ENCODE data around the gene RAB34. TPM values are rescaled to one million over a fixed set of nuclear protein-coding genes. Genes with fewer than 3 reads are reported as not detected.

RAB34 gene
- total and polyA plus RNA-seq, 9 of the 15 experiments (the other 6 are each of a cell fraction or from before 2014, with no cell fraction given): 0.07 to 3.8 (median 0.46) TPM; not detected in 1

DNA sequence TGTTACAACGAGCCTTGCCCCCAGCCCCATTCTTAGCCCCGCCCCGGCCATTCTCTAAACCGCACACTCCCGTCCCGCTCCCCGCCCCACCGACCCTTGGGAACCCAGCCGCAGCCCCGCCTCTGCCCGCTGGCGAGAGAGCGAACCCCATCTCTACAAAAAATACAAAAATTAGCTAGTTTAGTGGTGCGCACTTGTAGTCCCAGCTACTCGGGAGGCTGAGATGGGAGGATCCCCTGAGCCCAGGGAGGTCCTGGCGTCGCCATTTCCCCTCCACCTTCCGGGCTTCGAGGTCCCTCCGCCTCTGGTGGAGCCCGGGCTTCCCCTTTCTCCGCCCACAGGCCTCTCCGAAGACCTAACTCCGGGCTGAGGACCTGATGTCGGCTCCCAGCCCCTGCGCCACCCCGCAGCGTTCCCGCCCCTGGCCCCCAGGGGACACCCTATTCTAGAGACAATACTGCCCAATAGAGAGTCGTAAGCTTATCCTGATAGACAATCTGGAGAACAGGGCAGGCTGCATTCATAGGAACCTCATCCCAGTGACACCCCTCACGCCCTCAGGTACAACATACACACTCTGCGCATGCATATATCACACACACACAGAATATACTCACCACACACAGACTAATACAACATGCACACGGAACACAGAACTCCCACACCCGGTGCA, 5.5 kb downstream of the RAB34 start:
- WGBS (ENCODE audit: insufficient coverage, low coverage, missing lambda C conversion rate): 4% methylated on average over 23 of the region's 34 CpGs
- in situ Hi-C loops (cut with MboI) (no loop called here), intact Hi-C loops (cut with micrococcal nuclease) (no loop called here)
- no peaks in the 10 kb centered on the region for H3K36me3 ChIP-seq (ENCODE audit: control insufficient read depth, insufficient read depth, low read length)
- no peaks in the 10 kb centered on the region for H4K20me1 ChIP-seq (replicated peaks; ENCODE audit: control insufficient read depth, insufficient read depth, low read length)
- ChIA-PET CTCF (ENCODE audit: low intra/inter-chr PET ratio) (no interaction called here), POLR2A (interaction anchor here (0.6 to 8.7 kb wide), 13 partner anchors 9 to 185 kb away, joined by 3 to 133 read pairs (median 5); partner anchors contain the start of genes RPL23A and TRAF4)
- H3K27me3 ChIP-seq (ENCODE audit: control insufficient read depth in 2 of 2, insufficient read depth in 2 of 2, low read length in 2 of 2): 0 out of 5 replicates have a peak, but pooled peaks cover 0 to 11% of the 10 kb centered on the region in 2 experiments
- H3K9me3 ChIP-seq (replicated peaks; ENCODE audit: control insufficient read depth, insufficient read depth, low read depth, low read length): 0 out of 2 replicates have a peak, but pooled peaks cover 2% of the 10 kb centered on the region
- peak overlapping the region; percentile 71 for H3K4me3 ChIP-seq
- peak overlapping the region; percentile 88 for H3K27ac ChIP-seq (ENCODE audit: extremely low read depth, low read depth, low read length)
- peaks cover 14 to 38% of the 10 kb centered on the region in 2 experiments for H3K4me1 ChIP-seq (replicated peaks in 1 of 2; ENCODE audit: control insufficient read depth in 2 of 2, insufficient read depth in 2 of 2, low read length in 2 of 2)
- peaks cover 13% of the 10 kb centered on the region for H3K79me2 ChIP-seq (ENCODE audit: control insufficient read depth, insufficient read depth, low read length)
- BruUV-seq (replicated peaks): no TSS peak
- peak; percentile 74 for ATAC-seq
- H3K4me2 ChIP-seq (ENCODE audit: insufficient read depth, low read length): peak overlapping the region; percentile 99
- FAIRE-seq: peak; percentile 70
- DNase-seq (ENCODE audit: extremely low read depth in 1 of 4, low spot score in 3 of 4): peak; percentile 77 to 90 (median 80)
- H3K9me1 ChIP-seq (ENCODE audit: control insufficient read depth, insufficient read depth, low read length): no peaks in the 10 kb centered on the region
- peak overlapping the region; percentile 85 for H2AFZ ChIP-seq (ENCODE audit: low read depth, low read length)
- H3K9ac ChIP-seq (ENCODE audit: insufficient read depth in 1 of 2, low read depth in 2 of 2, low read length in 2 of 2): peak overlapping the region; percentile 79 to 93
- TF ChIP-seq, protein P1, sequence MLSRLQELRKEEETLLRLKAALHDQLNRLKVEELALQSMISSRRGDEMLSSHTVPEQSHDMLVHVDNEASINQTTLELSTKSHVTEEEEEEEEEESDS (CRISPR knock-in tag; IDR thresholded peaks at IDR 0.05): no peak
- TF ChIP-seq MCM3 (IDR thresholded peaks at IDR 0.05) (no peak), SOX6 (IDR thresholded peaks at IDR 0.05) (no peak; the same call in 1 of the 2 replicates), ZNF324 (CRISPR knock-in tag; IDR thresholded peaks at IDR 0.05) (no peak), CREM (IDR thresholded peaks at IDR 0.05; ENCODE audit: low read depth) (peak; percentile 4; the same call in 1 of the 2 replicates), EP300 (IDR thresholded peaks at IDR 0.05; ENCODE audit: low read length) (no peak)
- TF ChIP-seq, protein P2, sequence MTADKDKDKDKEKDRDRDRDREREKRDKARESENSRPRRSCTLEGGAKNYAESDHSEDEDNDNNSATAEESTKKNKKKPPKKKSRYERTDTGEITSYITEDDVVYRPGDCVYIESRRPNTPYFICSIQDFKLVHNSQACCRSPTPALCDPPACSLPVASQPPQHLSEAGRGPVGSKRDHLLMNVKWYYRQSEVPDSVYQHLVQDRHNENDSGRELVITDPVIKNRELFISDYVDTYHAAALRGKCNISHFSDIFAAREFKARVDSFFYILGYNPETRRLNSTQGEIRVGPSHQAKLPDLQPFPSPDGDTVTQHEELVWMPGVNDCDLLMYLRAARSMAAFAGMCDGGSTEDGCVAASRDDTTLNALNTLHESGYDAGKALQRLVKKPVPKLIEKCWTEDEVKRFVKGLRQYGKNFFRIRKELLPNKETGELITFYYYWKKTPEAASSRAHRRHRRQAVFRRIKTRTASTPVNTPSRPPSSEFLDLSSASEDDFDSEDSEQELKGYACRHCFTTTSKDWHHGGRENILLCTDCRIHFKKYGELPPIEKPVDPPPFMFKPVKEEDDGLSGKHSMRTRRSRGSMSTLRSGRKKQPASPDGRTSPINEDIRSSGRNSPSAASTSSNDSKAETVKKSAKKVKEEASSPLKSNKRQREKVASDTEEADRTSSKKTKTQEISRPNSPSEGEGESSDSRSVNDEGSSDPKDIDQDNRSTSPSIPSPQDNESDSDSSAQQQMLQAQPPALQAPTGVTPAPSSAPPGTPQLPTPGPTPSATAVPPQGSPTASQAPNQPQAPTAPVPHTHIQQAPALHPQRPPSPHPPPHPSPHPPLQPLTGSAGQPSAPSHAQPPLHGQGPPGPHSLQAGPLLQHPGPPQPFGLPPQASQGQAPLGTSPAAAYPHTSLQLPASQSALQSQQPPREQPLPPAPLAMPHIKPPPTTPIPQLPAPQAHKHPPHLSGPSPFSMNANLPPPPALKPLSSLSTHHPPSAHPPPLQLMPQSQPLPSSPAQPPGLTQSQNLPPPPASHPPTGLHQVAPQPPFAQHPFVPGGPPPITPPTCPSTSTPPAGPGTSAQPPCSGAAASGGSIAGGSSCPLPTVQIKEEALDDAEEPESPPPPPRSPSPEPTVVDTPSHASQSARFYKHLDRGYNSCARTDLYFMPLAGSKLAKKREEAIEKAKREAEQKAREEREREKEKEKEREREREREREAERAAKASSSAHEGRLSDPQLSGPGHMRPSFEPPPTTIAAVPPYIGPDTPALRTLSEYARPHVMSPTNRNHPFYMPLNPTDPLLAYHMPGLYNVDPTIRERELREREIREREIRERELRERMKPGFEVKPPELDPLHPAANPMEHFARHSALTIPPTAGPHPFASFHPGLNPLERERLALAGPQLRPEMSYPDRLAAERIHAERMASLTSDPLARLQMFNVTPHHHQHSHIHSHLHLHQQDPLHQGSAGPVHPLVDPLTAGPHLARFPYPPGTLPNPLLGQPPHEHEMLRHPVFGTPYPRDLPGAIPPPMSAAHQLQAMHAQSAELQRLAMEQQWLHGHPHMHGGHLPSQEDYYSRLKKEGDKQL (CRISPR knock-in tag; IDR thresholded peaks at IDR 0.05; ENCODE audit: borderline replicate concordance): no peak
- TF ChIP-seq, protein P3, sequence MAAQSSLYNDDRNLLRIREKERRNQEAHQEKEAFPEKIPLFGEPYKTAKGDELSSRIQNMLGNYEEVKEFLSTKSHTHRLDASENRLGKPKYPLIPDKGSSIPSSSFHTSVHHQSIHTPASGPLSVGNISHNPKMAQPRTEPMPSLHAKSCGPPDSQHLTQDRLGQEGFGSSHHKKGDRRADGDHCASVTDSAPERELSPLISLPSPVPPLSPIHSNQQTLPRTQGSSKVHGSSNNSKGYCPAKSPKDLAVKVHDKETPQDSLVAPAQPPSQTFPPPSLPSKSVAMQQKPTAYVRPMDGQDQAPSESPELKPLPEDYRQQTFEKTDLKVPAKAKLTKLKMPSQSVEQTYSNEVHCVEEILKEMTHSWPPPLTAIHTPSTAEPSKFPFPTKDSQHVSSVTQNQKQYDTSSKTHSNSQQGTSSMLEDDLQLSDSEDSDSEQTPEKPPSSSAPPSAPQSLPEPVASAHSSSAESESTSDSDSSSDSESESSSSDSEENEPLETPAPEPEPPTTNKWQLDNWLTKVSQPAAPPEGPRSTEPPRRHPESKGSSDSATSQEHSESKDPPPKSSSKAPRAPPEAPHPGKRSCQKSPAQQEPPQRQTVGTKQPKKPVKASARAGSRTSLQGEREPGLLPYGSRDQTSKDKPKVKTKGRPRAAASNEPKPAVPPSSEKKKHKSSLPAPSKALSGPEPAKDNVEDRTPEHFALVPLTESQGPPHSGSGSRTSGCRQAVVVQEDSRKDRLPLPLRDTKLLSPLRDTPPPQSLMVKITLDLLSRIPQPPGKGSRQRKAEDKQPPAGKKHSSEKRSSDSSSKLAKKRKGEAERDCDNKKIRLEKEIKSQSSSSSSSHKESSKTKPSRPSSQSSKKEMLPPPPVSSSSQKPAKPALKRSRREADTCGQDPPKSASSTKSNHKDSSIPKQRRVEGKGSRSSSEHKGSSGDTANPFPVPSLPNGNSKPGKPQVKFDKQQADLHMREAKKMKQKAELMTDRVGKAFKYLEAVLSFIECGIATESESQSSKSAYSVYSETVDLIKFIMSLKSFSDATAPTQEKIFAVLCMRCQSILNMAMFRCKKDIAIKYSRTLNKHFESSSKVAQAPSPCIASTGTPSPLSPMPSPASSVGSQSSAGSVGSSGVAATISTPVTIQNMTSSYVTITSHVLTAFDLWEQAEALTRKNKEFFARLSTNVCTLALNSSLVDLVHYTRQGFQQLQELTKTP (IDR thresholded peaks at IDR 0.05; ENCODE audit: low read depth in 1 of 2, partially characterized antibody in 2 of 2): peak in 1 of 2 experiments; percentile 14
- TF ChIP-seq, protein P4, sequence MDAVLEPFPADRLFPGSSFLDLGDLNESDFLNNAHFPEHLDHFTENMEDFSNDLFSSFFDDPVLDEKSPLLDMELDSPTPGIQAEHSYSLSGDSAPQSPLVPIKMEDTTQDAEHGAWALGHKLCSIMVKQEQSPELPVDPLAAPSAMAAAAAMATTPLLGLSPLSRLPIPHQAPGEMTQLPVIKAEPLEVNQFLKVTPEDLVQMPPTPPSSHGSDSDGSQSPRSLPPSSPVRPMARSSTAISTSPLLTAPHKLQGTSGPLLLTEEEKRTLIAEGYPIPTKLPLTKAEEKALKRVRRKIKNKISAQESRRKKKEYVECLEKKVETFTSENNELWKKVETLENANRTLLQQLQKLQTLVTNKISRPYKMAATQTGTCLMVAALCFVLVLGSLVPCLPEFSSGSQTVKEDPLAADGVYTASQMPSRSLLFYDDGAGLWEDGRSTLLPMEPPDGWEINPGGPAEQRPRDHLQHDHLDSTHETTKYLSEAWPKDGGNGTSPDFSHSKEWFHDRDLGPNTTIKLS (IDR thresholded peaks at IDR 0.05; ENCODE audit: borderline replicate concordance, low read depth): peak; percentile 28; the same call in 1 of the 2 replicates
